ENCODE measurements around the gene CAVIN3.

The CAVIN3 gene

GRCh38 chr11:6270584-6271246 is 49.6 kb downstream of the CAVIN3 start:
- no peak for TF ChIP-seq POLR2AphosphoS5 (IDR thresholded peaks at IDR 0.05; ENCODE audit: low read depth, low read length)
- TF ChIP-seq SIN3A (IDR thresholded peaks at IDR 0.05; ENCODE audit: borderline replicate concordance, insufficient read depth, low read length): no peak
- no peak for TF ChIP-seq FOXP2 (optimal IDR thresholded peaks at IDR 0.05; ENCODE audit: borderline replicate concordance, extremely low read depth, extremely low read length, insufficient read depth)
- TF ChIP-seq REST (IDR thresholded peaks at IDR 0.05; ENCODE audit: insufficient read depth in 1 of 2, low read depth in 2 of 2, low read length in 2 of 2): no peak
- TF ChIP-seq TAF1 (IDR thresholded peaks at IDR 0.05; ENCODE audit: borderline replicate concordance, insufficient read depth, low read length): no peak

- TF ChIP-seq POLR2AphosphoS5 (IDR thresholded peaks at IDR 0.05; ENCODE audit: low read depth, low read length) (no peak), SIN3A (IDR thresholded peaks at IDR 0.05; ENCODE audit: borderline replicate concordance, insufficient read depth, low read length) (no peak), TAF1 (IDR thresholded peaks at IDR 0.05; ENCODE audit: borderline replicate concordance, insufficient read depth, low read length) (no peak), FOXP2 (optimal IDR thresholded peaks at IDR 0.05; ENCODE audit: borderline replicate concordance, extremely low read depth, extremely low read length, insufficient read depth) (peak; percentile 32), REST (IDR thresholded peaks at IDR 0.05; ENCODE audit: insufficient read depth in 1 of 2, low read depth in 2 of 2, low read length in 2 of 2) (no peak)
Measured at GRCh38 chr11:6269994-6270393, 50.3 kb downstream of the CAVIN3 start.
